Activated B cell treated with CpG ODN at 0.5 μM for 24 hours (primary cell): ENCODE measurements around the gene PNMA3. TPM values are rescaled to one million over a fixed set of nuclear protein-coding genes. Genes with fewer than 3 reads are reported as not detected.

Source experiments
- total RNA-seq: library from RNA; stranded (reverse); gene quantifications from 2 replicates; pipeline ENCODE4 v1.2.3, GENCODE V29; 2022

PNMA3 gene
- total RNA-seq, 1 donor from 2014 or later = 1.9 TPM

Other genes starting within 250 kb of the PNMA3 start
- gene CETN2, start 225.7 kb upstream of the PNMA3 start, total RNA-seq = 13.3 and 16.1 TPM in 2 replicates
- 17.8 and 18.4 TPM in 2 replicates for gene NSDHL, start 225.4 kb upstream of the PNMA3 start, total RNA-seq
- gene ZNF185, start 158.4 kb upstream of the PNMA3 start, total RNA-seq = 0.75 and 0.81 TPM in 2 replicates
- 0.27 TPM in 1 of 2 replicates, not detected in the other for gene PNMA5, start 62.4 kb upstream of the PNMA3 start, total RNA-seq
- 0.38 and 0.44 TPM in 2 replicates for gene PNMA6A, start 16.0 kb downstream of the PNMA3 start, total RNA-seq
- gene MAGEA1, start 122.8 kb downstream of the PNMA3 start, total RNA-seq = not detected in 2 replicates